ENCODE measurements around the gene RGS19.

DNA sequence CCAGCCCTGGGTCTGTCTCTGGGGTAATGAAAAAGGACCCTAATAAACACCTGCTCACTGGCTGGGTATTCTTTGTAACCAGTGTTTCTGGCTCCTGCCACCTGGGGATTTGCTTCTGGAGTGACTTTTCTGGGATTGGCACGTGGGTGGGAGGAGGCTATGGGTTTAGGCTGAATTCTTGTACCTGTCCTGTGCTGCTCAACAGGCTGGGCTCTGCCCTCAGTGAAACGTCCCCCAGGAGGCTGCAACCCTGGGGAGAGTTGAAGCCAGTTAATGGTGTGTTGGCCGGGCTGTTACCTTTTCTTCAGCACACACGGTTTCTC lies 21.2 kb upstream of the RGS19 start:
- TF ChIP-seq, protein P1, sequence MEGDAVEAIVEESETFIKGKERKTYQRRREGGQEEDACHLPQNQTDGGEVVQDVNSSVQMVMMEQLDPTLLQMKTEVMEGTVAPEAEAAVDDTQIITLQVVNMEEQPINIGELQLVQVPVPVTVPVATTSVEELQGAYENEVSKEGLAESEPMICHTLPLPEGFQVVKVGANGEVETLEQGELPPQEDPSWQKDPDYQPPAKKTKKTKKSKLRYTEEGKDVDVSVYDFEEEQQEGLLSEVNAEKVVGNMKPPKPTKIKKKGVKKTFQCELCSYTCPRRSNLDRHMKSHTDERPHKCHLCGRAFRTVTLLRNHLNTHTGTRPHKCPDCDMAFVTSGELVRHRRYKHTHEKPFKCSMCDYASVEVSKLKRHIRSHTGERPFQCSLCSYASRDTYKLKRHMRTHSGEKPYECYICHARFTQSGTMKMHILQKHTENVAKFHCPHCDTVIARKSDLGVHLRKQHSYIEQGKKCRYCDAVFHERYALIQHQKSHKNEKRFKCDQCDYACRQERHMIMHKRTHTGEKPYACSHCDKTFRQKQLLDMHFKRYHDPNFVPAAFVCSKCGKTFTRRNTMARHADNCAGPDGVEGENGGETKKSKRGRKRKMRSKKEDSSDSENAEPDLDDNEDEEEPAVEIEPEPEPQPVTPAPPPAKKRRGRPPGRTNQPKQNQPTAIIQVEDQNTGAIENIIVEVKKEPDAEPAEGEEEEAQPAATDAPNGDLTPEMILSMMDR (IDR thresholded peaks at IDR 0.05): no peak
- no peak for TF ChIP-seq EZH2 (IDR thresholded peaks at IDR 0.05)
